WERI-Rb-1 (cell line): Measurements from ENCODE around the gene TRIM26.

ENCODE experiments used
- DNase-seq: peaks from one replicate; pipeline ENCODE4 v3.0.0-alpha.2; 2020
- H3K27ac ChIP-seq: fragments of 250-450 bp; sonication (Bioruptor Pico); 2 replicates; pipeline ENCODE4 v1.5.1; 2020; ENCODE audit warnings: mild to moderate bottlenecking, moderate library complexity
- H3K27me3 ChIP-seq: fragments of 250-450 bp; sonication (Bioruptor Pico); 2 replicates; pipeline ENCODE4 v1.5.1; 2021; ENCODE audit warnings: mild to moderate bottlenecking, low read depth, moderate library complexity; ENCODE audit not compliant: insufficient read depth, severe bottlenecking
- H3K36me3 ChIP-seq: fragments of 250-450 bp; sonication (Bioruptor Pico); 2 replicates; pipeline ENCODE4 v1.5.1; 2020; ENCODE audit warnings: mild to moderate bottlenecking, moderate library complexity
- H3K4me3 ChIP-seq: 2 replicates; pipeline ENCODE4 v1.5.1; 2011; ENCODE audit warnings: low read depth, mild to moderate bottlenecking, control low read depth, low read length
- H3K9me3 ChIP-seq: fragments of 250-450 bp; sonication (Bioruptor Pico); 2 replicates; pipeline ENCODE4 v1.5.1; 2021; ENCODE audit warnings: mild to moderate bottlenecking, moderate library complexity; ENCODE audit not compliant: severe bottlenecking
- CTCF ChIP-seq: IDR thresholded peaks from 2 replicates; pipeline ENCODE4 v1.5.1; 2011; ENCODE audit warnings: low read depth, mild to moderate bottlenecking, control low read depth, inconsistent platforms, low read length

The TRIM26 gene

GRCh38 chr6:30163918-30164654, 49.1 kb downstream of the TRIM26 start:
- no peak for DNase-seq
- no peaks in the 10 kb centered on the region for H3K9me3 ChIP-seq
- TF ChIP-seq CTCF, result no peak
- H3K27me3 ChIP-seq, result peaks cover 81% of the 10 kb centered on the region
- no peak overlapping the region for H3K27ac ChIP-seq
- no peaks in the 10 kb centered on the region for H3K36me3 ChIP-seq
- no peak overlapping the region for H3K4me3 ChIP-seq

GRCh38 chr6:30163090-30163917, 49.9 kb downstream of the TRIM26 start, which contains the start of gene TRIM15:
Gene TRIM15, plus strand, starts transcription at chr6:30163546. Its CDS starts 139 bp downstream, at chr6:30163685.
- no peak within 1 kb of the TSS for H3K27ac ChIP-seq
- no peaks in the 10 kb centered on the region for H3K36me3 ChIP-seq
- H3K9me3 ChIP-seq, result no peaks in the 10 kb centered on the region
- H3K4me3 ChIP-seq, result no peak within 1 kb of the TSS
- TF ChIP-seq CTCF, result no peak
- peaks cover 80% of the 10 kb centered on the region for H3K27me3 ChIP-seq
- no peak for DNase-seq

GRCh38 chr6:30162265-30163089, 50.7 kb downstream of the TRIM26 start:
- Histone ChIP-seq H3K27ac (no peak overlapping the region), H3K4me3 (no peak overlapping the region), H3K36me3 (no peaks in the 10 kb centered on the region), H3K9me3 (no peaks in the 10 kb centered on the region), H3K27me3 (peaks cover 80% of the 10 kb centered on the region)
- no peak for DNase-seq
- TF ChIP-seq CTCF, result no peak

- no peak for DNase-seq
- TF ChIP-seq CTCF, result no peak
- no peaks in the 10 kb centered on the region for H3K9me3 ChIP-seq
- no peak within 1 kb of the TSS for H3K27ac ChIP-seq
- H3K36me3 ChIP-seq, result no peaks in the 10 kb centered on the region
- H3K4me3 ChIP-seq, result no peak within 1 kb of the TSS
- peaks cover 78% of the 10 kb centered on the region for H3K27me3 ChIP-seq
Measured at GRCh38 chr6:30160785-30161531, 52.2 kb downstream of the TRIM26 start, which contains the start of gene TRIM10. Gene TRIM10, minus strand, starts transcription at chr6:30161211. Its CDS starts 353 bp downstream, at chr6:30160858.
